Tibial artery (tissue), 4 donors: ENCODE results near the gene KRTAP2-1.
"Not testable (repeated sequence)": the region's sequence is repeated elsewhere in the genome, so short reads cannot be mapped to it uniquely, and the experiment has no call there.

Experiments
- DNase-seq, 2 donors: peaks; one replicate each; pipeline ENCODE4 v3.0.0-alpha.2; 2019
- H3K27ac ChIP-seq, 2 donors: fragments of 200-600 bp; sonication (generic) in 1 of 2; 1 replicate in 1 of 2; 2 replicates in 1 of 2; pipeline ENCODE4 v1.5.1; 2018 to 2019; ENCODE audit warnings: mild to moderate bottlenecking in 1 of 2
- H3K27me3 ChIP-seq, 2 donors: fragments of 200-600 bp; sonication (generic) in 1 of 2; one replicate each; pipeline versions ENCODE4 v1.5.1 to v1.6.0; 2016 to 2019
- H3K36me3 ChIP-seq, 3 donors: fragments of 200-600 bp; sonication (generic) in 2 of 3; one replicate each; pipeline ENCODE4 v1.5.1; 2016 to 2019; ENCODE audit warnings: mild to moderate bottlenecking in 2 of 3
- H3K4me1 ChIP-seq, 4 donors: fragments of 200-600 bp; sonication (generic) in 2 of 4; 1 replicate in 3 of 4; 2 replicates in 1 of 4; pipeline ENCODE4 v1.5.1; 2016 to 2019
- H3K4me3 ChIP-seq, 2 donors: fragments of 200-600 bp; sonication (generic) in 1 of 2; 1 replicate in 1 of 2; 2 replicates in 1 of 2; pipeline ENCODE4 v1.5.1; 2018 to 2019; ENCODE audit warnings: mild to moderate bottlenecking in 2 of 2
- H3K9me3 ChIP-seq, 3 donors: fragments of 200-600 bp; sonication (generic) in 1 of 3; one replicate each; pipeline ENCODE4 v1.5.1; 2016 to 2019
- intact Hi-C: fragments of 100-400 bp; cut with DNase I; formaldehyde crosslinking; loops from one replicate; pipeline ENCODE4 v1.15.0; 2023; ENCODE audit warnings: low total_unique reads
- TF ChIP-seq, protein P1 (sequence below), 2 experiments: fragments of 200-600 bp in 1 of 2; fragments of 450-650 bp in 1 of 2; IDR thresholded peaks; one replicate each; pipeline ENCODE4 v1.5.1; 2017 to 2019; ENCODE audit warnings: antibody characterized with exemption in 2 of 2, mild to moderate bottlenecking in 1 of 2, moderate library complexity in 1 of 2

KRTAP2-1 gene

DNA sequence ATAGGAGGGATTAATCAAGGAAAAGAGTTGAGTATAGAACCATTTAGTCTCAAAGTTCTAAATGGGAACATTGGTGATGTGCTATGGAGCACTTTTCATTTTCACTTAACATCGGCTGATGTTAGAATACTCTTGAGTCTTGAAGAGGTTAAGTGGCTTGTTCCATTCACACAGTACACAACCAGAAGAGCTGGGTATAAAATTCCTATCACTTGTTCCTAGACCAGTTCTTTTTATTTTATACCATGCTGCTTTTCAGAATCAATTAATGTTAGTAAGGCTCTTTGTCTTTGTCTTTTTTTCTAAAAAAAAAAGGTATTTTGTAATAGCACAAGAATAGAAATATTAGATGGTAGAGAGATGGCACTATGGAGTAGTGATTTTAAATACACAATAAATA lies 4.2 kb downstream of the KRTAP2-1 start:
- Histone ChIP-seq H3K9me3 (no peaks in the 10 kb centered on the region), H3K27me3 (no peaks in the 10 kb centered on the region), H3K4me3 (no peak overlapping the region), H3K4me1 (peaks cover 0 to 10% (median 5%) of the 10 kb centered on the region in 4 donors), H3K36me3 (no peaks in the 10 kb centered on the region), H3K27ac (no peak overlapping the region)
- no peak for DNase-seq
- intact Hi-C loops: no loop called here
- TF ChIP-seq, protein P1, sequence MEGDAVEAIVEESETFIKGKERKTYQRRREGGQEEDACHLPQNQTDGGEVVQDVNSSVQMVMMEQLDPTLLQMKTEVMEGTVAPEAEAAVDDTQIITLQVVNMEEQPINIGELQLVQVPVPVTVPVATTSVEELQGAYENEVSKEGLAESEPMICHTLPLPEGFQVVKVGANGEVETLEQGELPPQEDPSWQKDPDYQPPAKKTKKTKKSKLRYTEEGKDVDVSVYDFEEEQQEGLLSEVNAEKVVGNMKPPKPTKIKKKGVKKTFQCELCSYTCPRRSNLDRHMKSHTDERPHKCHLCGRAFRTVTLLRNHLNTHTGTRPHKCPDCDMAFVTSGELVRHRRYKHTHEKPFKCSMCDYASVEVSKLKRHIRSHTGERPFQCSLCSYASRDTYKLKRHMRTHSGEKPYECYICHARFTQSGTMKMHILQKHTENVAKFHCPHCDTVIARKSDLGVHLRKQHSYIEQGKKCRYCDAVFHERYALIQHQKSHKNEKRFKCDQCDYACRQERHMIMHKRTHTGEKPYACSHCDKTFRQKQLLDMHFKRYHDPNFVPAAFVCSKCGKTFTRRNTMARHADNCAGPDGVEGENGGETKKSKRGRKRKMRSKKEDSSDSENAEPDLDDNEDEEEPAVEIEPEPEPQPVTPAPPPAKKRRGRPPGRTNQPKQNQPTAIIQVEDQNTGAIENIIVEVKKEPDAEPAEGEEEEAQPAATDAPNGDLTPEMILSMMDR (IDR thresholded peaks at IDR 0.05): no peak

- H3K4me3 ChIP-seq, intact Hi-C loops, H3K27me3 ChIP-seq, H3K9me3 ChIP-seq, H3K36me3 ChIP-seq: not testable (repeated sequence)
- H3K27ac ChIP-seq: peak within 1 kb of the TSS in 1 of 2 donors; percentile 40
- peaks cover 0 to 10% (median 5%) of the 10 kb centered on the region in 4 donors for H3K4me1 ChIP-seq
- peak in 1 of 2 donors; percentile 69 for DNase-seq
These were observed 6.1 kb downstream of the KRTAP2-1 start, which contains the start of gene KRTAP1-1 for GRCh38 chr17:41040783-41041571. KRTAP1-1 (minus strand) TSS chr17:41041450; CDS start chr17:41041397, 53 bp downstream.

GRCh38 chr17:41037853-41038350 lies 9.2 kb downstream of the KRTAP2-1 start:
- Histone ChIP-seq H3K27ac (no peak overlapping the region), H3K9me3 (no peaks in the 10 kb centered on the region), H3K4me3 (no peak overlapping the region), H3K36me3 (no peaks in the 10 kb centered on the region), H3K4me1 (peaks cover 0 to 10% (median 5%) of the 10 kb centered on the region in 4 donors), H3K27me3 (no peaks in the 10 kb centered on the region)
- TF ChIP-seq, protein P1 (IDR thresholded peaks at IDR 0.05): no peak
- DNase-seq: no peak
- intact Hi-C loops: no loop called here

DNA sequence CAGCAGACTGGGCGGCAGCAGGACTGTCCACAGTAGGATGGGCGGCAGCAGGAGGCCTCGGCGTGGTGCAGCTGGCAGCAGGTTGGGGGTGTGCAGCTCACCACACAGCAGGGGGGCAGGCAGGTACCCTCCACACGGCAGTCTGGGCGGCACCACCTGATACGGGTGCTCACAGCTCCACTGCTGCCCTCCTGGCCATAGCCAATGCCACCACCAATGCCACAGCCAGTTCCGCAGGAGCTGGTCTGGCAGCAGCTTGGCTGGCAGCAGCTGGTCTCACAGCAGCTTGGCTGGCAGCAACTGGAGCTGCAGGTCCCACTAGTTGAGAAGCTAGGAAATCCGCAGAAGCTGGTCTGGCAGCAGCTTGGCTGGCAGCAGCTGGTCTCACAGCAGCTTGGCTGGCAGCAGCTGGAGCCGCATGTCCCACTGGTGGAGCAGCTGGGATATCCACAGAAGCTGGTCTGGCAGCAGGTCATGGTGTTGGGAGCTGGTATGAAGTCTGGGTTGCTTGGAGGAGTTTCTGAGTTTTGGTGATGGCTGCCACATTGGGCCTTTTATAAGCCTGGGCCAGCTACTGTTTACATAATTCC lies 12.7 kb downstream of the KRTAP2-1 start, which contains the start of gene KRTAP1-3:
KRTAP1-3 (minus strand) TSS at position 529 of the 590 bp plus-strand sequence; CDS start at position 476, 53 bp downstream.
- H3K4me1 ChIP-seq, H3K27ac ChIP-seq, H3K4me3 ChIP-seq, H3K9me3 ChIP-seq, intact Hi-C loops, DNase-seq, H3K36me3 ChIP-seq, H3K27me3 ChIP-seq: not testable (repeated sequence)

DNA sequence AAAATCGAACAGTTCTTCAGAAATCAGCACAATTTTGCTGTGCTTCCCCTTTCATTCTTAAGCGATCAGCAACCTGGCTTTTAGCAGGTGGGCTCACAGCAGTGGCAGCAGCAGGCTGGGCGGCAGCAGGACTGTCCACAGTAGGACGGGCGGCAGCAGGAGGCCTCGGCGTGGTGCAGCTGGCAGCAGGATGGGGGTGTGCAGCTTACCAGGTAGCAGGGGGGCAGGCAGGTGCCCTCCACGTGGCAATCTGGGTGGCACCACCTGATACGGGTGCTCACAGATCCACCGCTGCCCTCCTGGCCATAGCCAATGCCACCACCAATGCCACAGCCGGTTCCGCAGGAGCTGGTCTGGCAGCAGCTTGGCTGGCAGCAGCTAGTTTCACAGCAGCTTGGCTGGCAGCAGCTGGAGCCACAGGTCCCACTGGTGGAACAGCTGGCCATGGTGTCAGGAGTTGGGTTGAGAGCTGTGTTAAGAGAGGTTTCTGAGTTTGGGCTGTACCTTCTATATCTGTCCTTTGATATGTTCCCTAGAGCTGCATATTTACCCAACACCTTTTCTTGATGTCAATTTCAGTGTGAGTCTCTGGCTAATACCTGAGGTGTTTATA lies 17.4 kb downstream of the KRTAP2-1 start, which contains the start of gene KRTAP1-4:
KRTAP1-4 (minus strand) TSS at position 563 of the 613 bp plus-strand sequence; CDS start at position 446, 117 bp downstream.
- no peaks in the 10 kb centered on the region for H3K36me3 ChIP-seq
- TF ChIP-seq, protein P1 (IDR thresholded peaks at IDR 0.05): no peak
- intact Hi-C loops: no loop called here
- no peak within 1 kb of the TSS for H3K4me3 ChIP-seq
- H3K9me3 ChIP-seq: no peaks in the 10 kb centered on the region
- H3K27ac ChIP-seq: no peak within 1 kb of the TSS
- H3K27me3 ChIP-seq: peaks cover 0 to 9% of the 10 kb centered on the region in 2 donors
- DNase-seq: no peak
- H3K4me1 ChIP-seq: no peaks in the 10 kb centered on the region

DNA sequence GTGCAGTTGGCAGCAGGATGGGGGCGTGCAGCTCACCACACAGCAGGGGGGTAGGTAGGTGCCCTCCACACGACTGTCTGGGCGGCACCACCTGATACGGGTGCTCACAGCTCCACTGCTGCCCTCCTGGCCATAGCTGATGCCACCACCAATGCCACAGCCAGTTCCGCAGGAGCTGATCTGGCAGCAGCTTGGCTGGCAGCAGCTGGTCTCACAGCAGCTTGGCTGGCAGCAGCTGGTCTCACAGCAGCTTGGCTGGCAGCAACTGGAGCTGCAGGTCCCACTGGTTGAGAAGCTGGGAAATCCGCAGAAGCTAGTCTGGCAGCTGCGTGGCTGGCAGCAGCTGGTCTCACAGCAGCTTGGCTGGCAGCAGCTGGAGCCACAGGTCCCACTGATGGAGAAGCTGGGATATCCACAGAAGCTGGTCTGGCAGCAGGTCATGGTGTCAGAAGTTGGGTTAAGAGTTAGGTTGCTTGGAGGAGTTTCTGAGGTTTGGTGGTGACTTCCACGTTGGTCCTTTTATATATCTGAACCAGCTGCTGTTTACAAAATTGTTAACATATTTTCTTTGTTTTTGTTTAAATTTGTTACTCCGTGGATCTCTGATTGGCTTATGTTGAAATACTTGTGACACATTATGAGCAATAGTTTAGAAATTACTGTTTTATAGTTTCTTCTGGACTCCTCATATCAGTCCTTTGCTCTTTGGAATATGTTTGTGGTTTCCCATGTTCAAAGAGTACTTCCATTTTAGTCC lies 20.2 kb downstream of the KRTAP2-1 start, which contains the start of gene KRTAP1-5:
KRTAP1-5 (minus strand) TSS at position 494 of the 757 bp plus-strand sequence; CDS start at position 441, 53 bp downstream.
- TF ChIP-seq, protein P1 (IDR thresholded peaks at IDR 0.05): no peak
- Histone ChIP-seq H3K27me3 (peaks cover 0 to 9% of the 10 kb centered on the region in 2 donors), H3K36me3 (no peaks in the 10 kb centered on the region), H3K27ac (no peak within 1 kb of the TSS), H3K9me3 (no peaks in the 10 kb centered on the region), H3K4me3 (no peak within 1 kb of the TSS), H3K4me1 (no peaks in the 10 kb centered on the region)
- intact Hi-C loops: no loop called here
- DNase-seq: no peak
